ENCODE measurements around the gene DNAJB1. TPM values are rescaled to one million over a fixed set of nuclear protein-coding genes. Genes with fewer than 3 reads are reported as not detected.
A peak's percentile ranks its signal among the peaks of the same experiment; 100 is the strongest.
"Not testable (repeated sequence)": the region's sequence is repeated elsewhere in the genome, so short reads cannot be mapped to it uniquely, and the experiment has no call there.

DNAJB1 gene
- total and polyA plus RNA-seq, 2 of the 13 experiments (the other 11 are each of a cell fraction or from before 2014, with no cell fraction given), result 87.5 to 97.3 TPM

DNA sequence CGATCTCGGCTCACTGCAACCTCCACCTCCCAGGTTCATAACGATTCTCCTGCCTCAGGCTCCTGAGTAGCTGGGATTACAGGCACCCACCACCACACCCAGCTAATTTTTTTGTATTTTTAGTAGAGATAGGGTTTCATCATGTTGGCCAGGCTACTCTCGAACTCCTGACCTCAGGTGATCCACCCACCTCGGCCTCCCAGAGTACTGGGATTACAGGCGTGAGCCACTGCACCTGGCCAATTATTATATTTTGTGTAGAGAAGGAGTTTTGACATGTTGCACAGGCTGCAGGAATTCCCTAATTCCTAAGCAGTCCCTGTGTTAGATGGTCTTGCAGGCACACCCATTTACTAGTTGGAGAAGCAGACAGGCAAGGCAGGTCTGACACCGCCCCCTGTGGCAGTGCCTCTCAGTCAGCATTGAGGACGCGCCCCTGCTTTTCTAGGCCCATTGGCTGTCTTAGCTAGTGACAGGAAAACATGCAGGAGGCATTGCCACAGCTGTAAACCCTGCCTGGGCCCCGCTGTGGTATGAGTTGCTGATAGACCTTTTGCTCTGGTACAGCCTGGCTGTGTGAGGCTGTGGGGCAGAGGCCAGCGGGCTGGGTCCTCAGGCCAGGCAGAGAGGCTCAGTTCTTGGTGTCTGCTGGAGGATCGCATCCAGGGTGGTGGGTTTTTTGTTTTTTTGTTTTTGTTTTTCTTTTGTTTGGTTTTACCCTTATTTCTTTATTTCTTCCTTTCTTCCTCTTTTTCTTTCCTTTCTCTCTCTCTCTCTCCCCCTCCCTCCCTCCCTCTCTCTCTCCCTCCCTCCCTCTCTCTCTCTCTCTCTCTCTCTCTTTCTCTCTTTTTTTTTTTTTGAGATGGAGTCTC lies 33.2 kb upstream of the DNAJB1 start (continued):
- TF ChIP-seq ASH2L (IDR thresholded peaks at IDR 0.05; ENCODE audit: insufficient read length, low read depth, low read length) (peak; percentile 24), SOX13 (CRISPR knock-in tag; conservative IDR thresholded peaks at IDR 0.05 in 1 of 2, IDR thresholded peaks at IDR 0.05 in 1 of 2) (peak in 1 of 2 experiments; percentile 31; a peak in 1 of 4 replicates), SP5 (CRISPR knock-in tag; IDR thresholded peaks at IDR 0.05; ENCODE audit: borderline replicate concordance, low read depth) (0 out of 2 replicates have a peak, but pooled peaks have one; percentile 25), MED1 (CRISPR knock-in tag; IDR thresholded peaks at IDR 0.05) (peak; percentile 71), RBM39 (IDR thresholded peaks at IDR 0.05; ENCODE audit: low read depth, low read length, poor library complexity, severe bottlenecking) (peak; percentile 76), TEAD3 (CRISPR knock-in tag; optimal IDR thresholded peaks at IDR 0.05; ENCODE audit: borderline replicate concordance) (peak; percentile 92), ZNF121 (CRISPR knock-in tag; IDR thresholded peaks at IDR 0.05) (peak; percentile 8; the same call in 1 of the 2 replicates), STAG1 (CRISPR knock-in tag; IDR thresholded peaks at IDR 0.05) (peak; percentile 66), CEBPB (IDR thresholded peaks at IDR 0.05; ENCODE audit: borderline replicate concordance, low read depth, low read length) (peak; percentile 51; the same call in 1 of the 2 replicates)
- TF ChIP-seq SOX13 (IDR thresholded peaks at IDR 0.05), result not testable (repeated sequence)
- TF ChIP-seq, protein P1, sequence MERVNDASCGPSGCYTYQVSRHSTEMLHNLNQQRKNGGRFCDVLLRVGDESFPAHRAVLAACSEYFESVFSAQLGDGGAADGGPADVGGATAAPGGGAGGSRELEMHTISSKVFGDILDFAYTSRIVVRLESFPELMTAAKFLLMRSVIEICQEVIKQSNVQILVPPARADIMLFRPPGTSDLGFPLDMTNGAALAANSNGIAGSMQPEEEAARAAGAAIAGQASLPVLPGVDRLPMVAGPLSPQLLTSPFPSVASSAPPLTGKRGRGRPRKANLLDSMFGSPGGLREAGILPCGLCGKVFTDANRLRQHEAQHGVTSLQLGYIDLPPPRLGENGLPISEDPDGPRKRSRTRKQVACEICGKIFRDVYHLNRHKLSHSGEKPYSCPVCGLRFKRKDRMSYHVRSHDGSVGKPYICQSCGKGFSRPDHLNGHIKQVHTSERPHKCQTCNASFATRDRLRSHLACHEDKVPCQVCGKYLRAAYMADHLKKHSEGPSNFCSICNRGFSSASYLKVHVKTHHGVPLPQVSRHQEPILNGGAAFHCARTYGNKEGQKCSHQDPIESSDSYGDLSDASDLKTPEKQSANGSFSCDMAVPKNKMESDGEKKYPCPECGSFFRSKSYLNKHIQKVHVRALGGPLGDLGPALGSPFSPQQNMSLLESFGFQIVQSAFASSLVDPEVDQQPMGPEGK (CRISPR knock-in tag; IDR thresholded peaks at IDR 0.05), result peak; percentile 48; the same call in 1 of the 2 replicates
- TF ChIP-seq, protein P2, sequence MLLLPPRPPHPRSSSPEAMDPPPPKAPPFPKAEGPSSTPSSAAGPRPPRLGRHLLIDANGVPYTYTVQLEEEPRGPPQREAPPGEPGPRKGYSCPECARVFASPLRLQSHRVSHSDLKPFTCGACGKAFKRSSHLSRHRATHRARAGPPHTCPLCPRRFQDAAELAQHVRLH (CRISPR knock-in tag; IDR thresholded peaks at IDR 0.05; ENCODE audit: borderline replicate concordance, low read depth), result peak; percentile 50; the same call in 1 of the 2 replicates
- TF ChIP-seq, protein P3, sequence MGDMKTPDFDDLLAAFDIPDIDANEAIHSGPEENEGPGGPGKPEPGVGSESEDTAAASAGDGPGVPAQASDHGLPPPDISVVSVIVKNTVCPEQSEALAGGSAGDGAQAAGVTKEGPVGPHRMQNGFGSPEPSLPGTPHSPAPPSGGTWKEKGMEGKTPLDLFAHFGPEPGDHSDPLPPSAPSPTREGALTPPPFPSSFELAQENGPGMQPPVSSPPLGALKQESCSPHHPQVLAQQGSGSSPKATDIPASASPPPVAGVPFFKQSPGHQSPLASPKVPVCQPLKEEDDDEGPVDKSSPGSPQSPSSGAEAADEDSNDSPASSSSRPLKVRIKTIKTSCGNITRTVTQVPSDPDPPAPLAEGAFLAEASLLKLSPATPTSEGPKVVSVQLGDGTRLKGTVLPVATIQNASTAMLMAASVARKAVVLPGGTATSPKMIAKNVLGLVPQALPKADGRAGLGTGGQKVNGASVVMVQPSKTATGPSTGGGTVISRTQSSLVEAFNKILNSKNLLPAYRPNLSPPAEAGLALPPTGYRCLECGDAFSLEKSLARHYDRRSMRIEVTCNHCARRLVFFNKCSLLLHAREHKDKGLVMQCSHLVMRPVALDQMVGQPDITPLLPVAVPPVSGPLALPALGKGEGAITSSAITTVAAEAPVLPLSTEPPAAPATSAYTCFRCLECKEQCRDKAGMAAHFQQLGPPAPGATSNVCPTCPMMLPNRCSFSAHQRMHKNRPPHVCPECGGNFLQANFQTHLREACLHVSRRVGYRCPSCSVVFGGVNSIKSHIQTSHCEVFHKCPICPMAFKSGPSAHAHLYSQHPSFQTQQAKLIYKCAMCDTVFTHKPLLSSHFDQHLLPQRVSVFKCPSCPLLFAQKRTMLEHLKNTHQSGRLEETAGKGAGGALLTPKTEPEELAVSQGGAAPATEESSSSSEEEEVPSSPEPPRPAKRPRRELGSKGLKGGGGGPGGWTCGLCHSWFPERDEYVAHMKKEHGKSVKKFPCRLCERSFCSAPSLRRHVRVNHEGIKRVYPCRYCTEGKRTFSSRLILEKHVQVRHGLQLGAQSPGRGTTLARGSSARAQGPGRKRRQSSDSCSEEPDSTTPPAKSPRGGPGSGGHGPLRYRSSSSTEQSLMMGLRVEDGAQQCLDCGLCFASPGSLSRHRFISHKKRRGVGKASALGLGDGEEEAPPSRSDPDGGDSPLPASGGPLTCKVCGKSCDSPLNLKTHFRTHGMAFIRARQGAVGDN (CRISPR knock-in tag; IDR thresholded peaks at IDR 0.05), result peak; percentile 78
- TF ChIP-seq, protein P4, sequence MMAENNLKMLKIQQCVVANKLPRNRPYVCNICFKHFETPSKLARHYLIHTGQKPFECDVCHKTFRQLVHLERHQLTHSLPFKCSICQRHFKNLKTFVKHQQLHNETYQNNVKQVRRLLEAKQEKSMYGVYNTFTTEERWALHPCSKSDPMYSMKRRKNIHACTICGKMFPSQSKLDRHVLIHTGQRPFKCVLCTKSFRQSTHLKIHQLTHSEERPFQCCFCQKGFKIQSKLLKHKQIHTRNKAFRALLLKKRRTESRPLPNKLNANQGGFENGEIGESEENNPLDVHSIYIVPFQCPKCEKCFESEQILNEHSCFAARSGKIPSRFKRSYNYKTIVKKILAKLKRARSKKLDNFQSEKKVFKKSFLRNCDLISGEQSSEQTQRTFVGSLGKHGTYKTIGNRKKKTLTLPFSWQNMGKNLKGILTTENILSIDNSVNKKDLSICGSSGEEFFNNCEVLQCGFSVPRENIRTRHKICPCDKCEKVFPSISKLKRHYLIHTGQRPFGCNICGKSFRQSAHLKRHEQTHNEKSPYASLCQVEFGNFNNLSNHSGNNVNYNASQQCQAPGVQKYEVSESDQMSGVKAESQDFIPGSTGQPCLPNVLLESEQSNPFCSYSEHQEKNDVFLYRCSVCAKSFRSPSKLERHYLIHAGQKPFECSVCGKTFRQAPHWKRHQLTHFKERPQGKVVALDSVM (CRISPR knock-in tag; IDR thresholded peaks at IDR 0.05), result peak; percentile 74
- TF ChIP-seq, protein P5, sequence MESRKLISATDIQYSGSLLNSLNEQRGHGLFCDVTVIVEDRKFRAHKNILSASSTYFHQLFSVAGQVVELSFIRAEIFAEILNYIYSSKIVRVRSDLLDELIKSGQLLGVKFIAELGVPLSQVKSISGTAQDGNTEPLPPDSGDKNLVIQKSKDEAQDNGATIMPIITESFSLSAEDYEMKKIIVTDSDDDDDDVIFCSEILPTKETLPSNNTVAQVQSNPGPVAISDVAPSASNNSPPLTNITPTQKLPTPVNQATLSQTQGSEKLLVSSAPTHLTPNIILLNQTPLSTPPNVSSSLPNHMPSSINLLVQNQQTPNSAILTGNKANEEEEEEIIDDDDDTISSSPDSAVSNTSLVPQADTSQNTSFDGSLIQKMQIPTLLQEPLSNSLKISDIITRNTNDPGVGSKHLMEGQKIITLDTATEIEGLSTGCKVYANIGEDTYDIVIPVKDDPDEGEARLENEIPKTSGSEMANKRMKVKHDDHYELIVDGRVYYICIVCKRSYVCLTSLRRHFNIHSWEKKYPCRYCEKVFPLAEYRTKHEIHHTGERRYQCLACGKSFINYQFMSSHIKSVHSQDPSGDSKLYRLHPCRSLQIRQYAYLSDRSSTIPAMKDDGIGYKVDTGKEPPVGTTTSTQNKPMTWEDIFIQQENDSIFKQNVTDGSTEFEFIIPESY (CRISPR knock-in tag; IDR thresholded peaks at IDR 0.05), result peak; percentile 54
